Prostate gland (tissue), 2 donors: Measurements from ENCODE around the gene B9D2.

ENCODE experiments used
- POLR2A ChIP-seq: fragments of 450-650 bp; IDR thresholded peaks from one replicate; pipeline ENCODE4 v1.6.1; 2016; ENCODE audit warnings: antibody characterized with exemption, mild to moderate bottlenecking
- TF ChIP-seq, protein P1 (sequence below), 4 experiments: fragments of 200-600 bp in 2 of 4; fragments of 450-650 bp in 2 of 4; sonication (generic) in 2 of 4; IDR thresholded peaks; 1 replicate in 3 of 4; 2 replicates in 1 of 4; pipeline ENCODE4 v1.5.1; 2016 to 2019; ENCODE audit warnings: antibody characterized with exemption in 4 of 4, mild to moderate bottlenecking in 2 of 4, moderate library complexity in 2 of 4

DNA sequence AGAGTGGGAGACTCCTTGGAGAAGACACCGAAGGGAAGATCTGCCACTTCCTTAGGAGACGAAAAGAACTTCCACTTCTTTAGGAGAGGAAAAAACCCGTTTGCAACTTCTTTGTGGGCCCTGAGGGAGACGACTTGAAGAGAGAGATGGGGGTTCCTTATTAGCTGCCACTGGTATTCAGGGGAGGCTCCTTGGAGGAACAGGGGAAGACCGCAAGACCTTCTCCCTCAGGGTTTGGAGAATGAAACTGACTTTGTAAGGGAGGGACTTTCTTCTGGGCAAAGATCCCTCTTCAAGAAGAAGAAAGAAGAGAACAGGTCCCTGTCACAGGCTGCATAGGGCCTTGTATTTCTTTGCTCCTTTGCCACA lies 34.1 kb upstream of the B9D2 start:
- no peak for TF ChIP-seq POLR2A
- TF ChIP-seq, protein P1, sequence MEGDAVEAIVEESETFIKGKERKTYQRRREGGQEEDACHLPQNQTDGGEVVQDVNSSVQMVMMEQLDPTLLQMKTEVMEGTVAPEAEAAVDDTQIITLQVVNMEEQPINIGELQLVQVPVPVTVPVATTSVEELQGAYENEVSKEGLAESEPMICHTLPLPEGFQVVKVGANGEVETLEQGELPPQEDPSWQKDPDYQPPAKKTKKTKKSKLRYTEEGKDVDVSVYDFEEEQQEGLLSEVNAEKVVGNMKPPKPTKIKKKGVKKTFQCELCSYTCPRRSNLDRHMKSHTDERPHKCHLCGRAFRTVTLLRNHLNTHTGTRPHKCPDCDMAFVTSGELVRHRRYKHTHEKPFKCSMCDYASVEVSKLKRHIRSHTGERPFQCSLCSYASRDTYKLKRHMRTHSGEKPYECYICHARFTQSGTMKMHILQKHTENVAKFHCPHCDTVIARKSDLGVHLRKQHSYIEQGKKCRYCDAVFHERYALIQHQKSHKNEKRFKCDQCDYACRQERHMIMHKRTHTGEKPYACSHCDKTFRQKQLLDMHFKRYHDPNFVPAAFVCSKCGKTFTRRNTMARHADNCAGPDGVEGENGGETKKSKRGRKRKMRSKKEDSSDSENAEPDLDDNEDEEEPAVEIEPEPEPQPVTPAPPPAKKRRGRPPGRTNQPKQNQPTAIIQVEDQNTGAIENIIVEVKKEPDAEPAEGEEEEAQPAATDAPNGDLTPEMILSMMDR (IDR thresholded peaks at IDR 0.05), result no peak
